Stimulated activated CD4-positive, alpha-beta T cell treated with anti-CD3 and anti-CD28 coated beads, Interleukin-12 subunit alpha, Interleukin-12 subunit beta, amount 100 ng/mL, for 24 hours (primary cell): Measurements from ENCODE around the gene HIBCH.
"Not testable (repeated sequence)": the region's sequence is repeated elsewhere in the genome, so short reads cannot be mapped to it uniquely, and the experiment has no call there.

Experiments
- DNase-seq, 2 experiments: peaks; one replicate each; pipeline ENCODE4 v3.0.0-alpha.2; 2020; ENCODE audit warnings: low read depth in 2 of 2

HIBCH gene

GRCh38 chr2:190308031-190308430, 11.6 kb downstream of the HIBCH start:
- no peak for DNase-seq

DNA sequence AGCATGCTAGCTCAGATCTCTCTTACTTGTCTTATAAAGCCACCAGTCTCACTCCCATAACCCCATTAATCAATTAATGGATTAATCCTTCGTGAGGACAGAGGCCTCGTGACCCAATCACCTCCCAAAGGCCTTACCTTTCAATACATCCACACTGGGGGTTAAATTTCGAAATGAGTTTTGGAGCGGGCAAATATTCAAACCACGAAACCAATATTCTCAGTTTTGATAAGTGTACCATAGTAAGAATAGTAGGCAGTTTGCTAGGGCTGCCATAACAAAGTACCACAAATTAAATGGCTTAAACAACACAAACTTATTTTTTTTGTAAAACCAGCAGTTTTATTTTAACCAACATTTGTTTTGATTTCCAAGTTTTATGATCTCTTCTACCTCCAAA, 15.2 kb downstream of the HIBCH start:
- DNase-seq = no peak

DNA sequence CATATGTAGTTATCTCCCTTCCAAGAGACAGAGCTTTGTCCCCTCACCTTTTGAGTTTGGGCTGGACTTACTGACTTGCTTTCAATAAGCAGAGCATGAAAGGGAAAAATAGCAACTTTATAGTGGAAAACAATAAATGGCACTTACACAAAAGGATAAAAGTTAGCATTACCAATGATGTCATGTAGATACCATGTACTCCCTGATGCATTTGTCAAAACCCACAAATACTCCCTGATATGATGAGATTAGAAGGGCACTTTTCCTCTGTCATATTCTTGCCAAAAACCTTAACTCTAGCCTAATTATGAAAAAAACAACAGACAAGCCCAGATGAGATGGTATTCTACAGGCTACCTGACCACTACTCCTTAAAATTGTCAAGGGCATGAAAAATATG, 16.0 kb downstream of the HIBCH start:
- no peak for DNase-seq

- no peak for DNase-seq
Measured at GRCh38 chr2:190302052-190302451, 17.6 kb downstream of the HIBCH start.

GRCh38 chr2:190301032-190301431, 18.6 kb downstream of the HIBCH start:
- no peak for DNase-seq

DNA sequence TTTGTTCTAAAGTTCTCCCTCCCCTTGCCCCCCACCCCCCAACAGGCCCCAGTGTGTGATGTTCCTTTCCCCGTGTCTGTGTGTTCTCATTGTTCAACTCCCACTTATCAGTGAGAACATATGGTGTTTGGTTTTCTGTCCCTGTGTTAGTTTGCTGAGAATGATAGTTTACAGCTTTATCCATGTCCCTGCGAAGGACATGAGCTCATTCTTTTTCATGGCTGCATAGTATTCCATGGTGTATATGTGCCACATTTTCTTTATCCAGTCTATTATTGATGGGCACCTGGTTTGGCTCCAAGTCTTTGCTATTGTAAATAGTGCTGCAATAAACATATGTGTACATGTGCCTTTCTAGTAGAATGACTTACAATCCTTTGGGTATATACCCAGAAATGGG, 21.7 kb downstream of the HIBCH start:
- not testable (repeated sequence) for DNase-seq

GRCh38 chr2:190283783-190284182, 35.8 kb downstream of the HIBCH start:
- DNase-seq = no peak

DNA sequence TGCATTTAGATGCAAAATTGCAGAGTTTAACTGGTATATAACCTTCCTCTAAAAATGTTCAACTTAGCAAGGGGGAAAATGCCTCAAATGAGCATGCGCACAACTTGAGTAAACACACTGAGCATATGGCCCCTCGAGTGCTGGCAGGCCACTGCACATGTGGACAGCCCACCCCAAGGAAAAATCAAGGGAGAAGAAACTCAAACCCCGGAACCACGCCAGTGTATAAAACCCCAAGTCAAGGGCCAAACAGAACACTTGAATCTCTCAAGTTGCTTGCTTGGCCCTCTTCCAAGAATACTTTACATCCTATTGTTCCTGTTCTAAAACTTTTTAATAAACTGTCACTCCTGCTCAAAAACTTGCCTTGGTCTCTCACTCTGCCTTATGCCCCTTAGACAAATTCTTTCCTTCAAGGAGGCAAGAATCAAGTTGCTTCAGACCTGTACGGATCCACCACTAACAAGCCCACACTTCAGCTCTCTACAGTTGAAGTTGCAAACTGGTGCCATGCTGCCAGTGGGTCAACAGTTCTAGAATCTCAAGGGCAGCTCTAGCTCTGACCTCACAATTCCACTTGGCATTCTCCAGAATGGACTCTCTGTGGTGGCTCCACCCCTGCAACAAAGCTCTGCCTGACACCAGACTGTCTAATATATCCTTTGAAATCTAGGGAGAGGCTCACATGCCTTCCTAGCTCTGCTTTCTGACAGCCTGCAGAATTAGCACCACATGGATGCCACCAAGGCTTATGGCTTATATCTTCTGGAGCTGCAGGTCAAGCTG, 38.9 kb downstream of the HIBCH start:
- no peak for DNase-seq

DNA sequence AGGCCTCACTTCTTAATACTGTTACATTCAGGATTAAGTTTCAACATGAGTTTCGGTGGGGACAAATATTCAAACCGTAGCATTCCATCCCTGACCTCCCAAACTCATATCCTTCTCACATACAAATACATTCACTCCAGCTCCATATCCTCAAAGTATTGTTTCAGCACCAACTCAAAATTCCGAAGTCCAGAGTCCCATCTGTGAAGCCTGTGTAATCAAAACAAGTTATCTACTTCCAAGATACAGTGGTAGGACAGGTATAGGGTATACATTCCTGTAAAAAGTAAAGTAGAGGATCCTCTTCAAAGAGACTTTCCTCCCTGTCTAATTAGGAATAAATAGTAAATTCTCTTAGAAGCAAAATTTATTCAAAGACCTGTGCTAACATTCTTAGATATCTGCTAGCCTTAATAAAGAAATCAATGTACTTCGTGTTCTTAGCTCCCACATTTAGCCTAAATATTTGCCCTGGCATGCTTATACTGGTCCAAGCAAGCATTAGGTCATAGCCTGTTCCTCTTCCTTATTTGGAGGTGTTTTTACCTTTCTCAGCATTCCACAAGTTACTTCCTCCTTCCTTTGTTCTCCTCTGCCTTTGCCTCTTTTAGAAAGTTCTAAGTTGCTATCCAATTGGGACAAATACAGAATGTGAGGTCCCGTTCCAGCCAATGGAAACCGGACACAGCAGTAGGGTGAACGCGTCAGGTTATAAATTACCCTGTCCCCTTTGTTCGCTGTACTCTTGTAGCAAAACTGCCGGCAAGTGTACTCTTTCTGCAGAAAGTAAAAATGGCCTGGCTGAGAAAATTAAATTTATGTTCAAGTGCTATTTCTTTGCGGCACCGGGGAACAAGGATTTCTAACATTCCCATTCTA, 40.1 kb downstream of the HIBCH start:
- not testable (repeated sequence) for DNase-seq

GRCh38 chr2:190277234-190278112, 42.2 kb downstream of the HIBCH start:
- DNase-seq = no peak

DNA sequence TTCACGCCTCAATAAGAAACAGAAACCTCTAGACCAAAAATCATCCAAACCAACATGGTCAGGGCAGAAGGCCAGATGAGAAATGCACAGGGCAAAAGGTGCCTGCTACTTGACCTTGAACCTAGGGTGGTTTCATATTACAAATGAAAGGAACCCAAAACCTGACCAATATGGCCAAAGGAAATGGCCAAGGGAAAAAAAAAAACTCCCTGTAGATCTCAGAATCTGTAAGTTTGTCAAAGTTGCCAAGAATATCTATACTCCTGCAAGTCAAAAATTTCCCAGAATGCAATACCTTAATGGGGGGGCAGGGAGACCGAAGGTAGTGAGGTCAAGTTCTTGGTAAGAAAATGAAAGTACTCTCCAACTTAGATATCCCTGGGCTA, 47.2 kb downstream of the HIBCH start:
- no peak for DNase-seq

- DNase-seq = no peak
Measured at GRCh38 chr2:190271783-190272456, 47.7 kb downstream of the HIBCH start.

- DNase-seq = no peak
Measured at GRCh38 chr2:190270298-190270697, 49.3 kb downstream of the HIBCH start.

GRCh38 chr2:190269699-190270098, 49.9 kb downstream of the HIBCH start:
- not testable (repeated sequence) for DNase-seq

DNA sequence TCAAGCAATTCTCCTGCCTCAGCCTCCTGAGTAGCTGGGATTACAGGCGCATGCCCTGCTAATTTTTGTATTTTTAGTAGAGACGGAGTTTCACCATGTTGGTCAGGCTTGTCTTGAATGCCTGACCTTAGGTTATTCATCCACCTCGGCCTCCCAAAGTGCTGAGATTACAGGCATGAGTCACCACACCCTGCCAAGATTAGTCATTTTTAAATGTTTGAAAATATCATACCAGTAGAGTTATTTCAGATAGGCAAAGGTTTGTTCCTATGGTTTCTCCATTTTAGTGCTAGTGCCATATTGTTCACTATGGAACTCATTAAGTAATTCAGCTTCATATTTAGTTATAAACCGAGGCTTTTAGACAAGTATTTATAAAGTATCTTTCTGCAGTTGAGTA, 52.3 kb downstream of the HIBCH start:
- DNase-seq = no peak

GRCh38 chr2:190266314-190266713, 53.3 kb downstream of the HIBCH start:
- DNase-seq = no peak

DNA sequence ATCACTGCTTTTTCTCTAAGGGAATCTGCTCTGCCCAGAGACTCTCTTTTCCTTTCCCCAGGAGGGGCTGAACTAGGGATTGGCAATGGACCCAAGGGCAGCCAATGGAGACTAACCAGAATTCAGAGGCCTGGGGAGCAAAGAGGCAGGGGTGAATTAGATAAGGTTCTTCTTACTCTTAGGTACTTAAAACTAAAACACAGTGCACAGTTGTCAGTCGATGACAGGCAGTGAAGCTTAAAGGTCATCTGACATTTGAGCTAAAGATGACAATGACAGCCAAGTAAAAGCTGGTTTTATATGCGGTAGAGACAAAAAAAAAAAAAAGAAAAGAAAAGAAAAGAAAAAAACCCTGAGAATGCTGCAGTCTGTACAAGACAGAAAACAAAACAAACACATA, 57.8 kb downstream of the HIBCH start:
- DNase-seq = no peak

DNA sequence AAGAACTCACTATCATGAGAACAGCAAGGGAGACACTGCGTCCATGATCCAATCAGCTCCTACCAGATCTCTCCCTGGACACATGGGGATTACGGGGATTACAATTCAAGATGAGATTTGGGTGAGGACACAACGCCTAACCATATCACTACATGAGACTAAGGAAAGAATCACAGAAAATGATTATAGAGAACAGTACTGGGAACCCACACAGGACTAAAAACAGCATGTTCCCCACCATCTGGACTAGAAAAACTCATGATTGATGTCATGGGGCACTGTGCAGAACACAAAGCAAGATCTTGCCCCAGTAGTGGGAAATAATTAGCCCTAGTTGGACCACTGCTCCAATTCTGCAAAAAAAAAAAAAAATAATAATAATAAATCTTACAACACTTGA, 63.5 kb downstream of the HIBCH start:
- DNase-seq = no peak

GRCh38 chr2:190255676-190256075, 64.0 kb downstream of the HIBCH start:
- DNase-seq = no peak

GRCh38 chr2:190254063-190254850, 65.4 kb downstream of the HIBCH start:
- DNase-seq = no peak

- DNase-seq = no peak
Measured at GRCh38 chr2:190250421-190250820, 69.2 kb downstream of the HIBCH start.
